CD4-positive, CD25-positive, alpha-beta regulatory T cell (primary cell): ENCODE measurements around the gene CAPN14. TPM values are rescaled to one million over a fixed set of nuclear protein-coding genes. Genes with fewer than 3 reads are reported as not detected.

Experiments used
- ATAC-seq, 2 donors: fragments of 150-1000 bp; cut with Tn5 transposase; one replicate each; pipeline ENCODE4 v1.10.0; 2021; ENCODE audit warnings: low read depth in 2 of 2, moderate number of reproducible peaks in 2 of 2, moderate library complexity in 1 of 2
- DNase-seq, 3 donors: peaks; one replicate each; pipeline versions ENCODE4 v3.0.0 to v3.0.0-alpha.2; 2012 to 2022; ENCODE audit warnings: mixed read lengths in 1 of 3
- H3K27ac ChIP-seq: one replicate; pipeline ENCODE4 v1.7.0; 2013; ENCODE audit warnings: mild to moderate bottlenecking, low read length; ENCODE audit not compliant: insufficient read depth, poor library complexity, severe bottlenecking
- H3K27me3 ChIP-seq: one replicate; pipeline ENCODE4 v1.7.0; 2013; ENCODE audit warnings: low read length; ENCODE audit not compliant: control insufficient read depth, insufficient read depth
- H3K36me3 ChIP-seq: one replicate; pipeline ENCODE4 v1.7.0; 2013; ENCODE audit warnings: mild to moderate bottlenecking, low read length, moderate library complexity; ENCODE audit not compliant: control insufficient read depth, insufficient read depth
- H3K4me1 ChIP-seq: 2 replicates; pipeline ENCODE4 v1.7.0; 2013; ENCODE audit warnings: mild to moderate bottlenecking, low read length; ENCODE audit not compliant: insufficient read depth, control insufficient read depth, poor library complexity, severe bottlenecking
- H3K4me3 ChIP-seq: one replicate; pipeline ENCODE4 v1.7.0; 2013; ENCODE audit warnings: low read depth, mild to moderate bottlenecking, low read length, moderate library complexity
- H3K9me3 ChIP-seq, 2 experiments: 1 replicate in 1 of 2; 2 replicates in 1 of 2; pipeline ENCODE4 v1.7.0; 2013; ENCODE audit warnings: low read length in 2 of 2, mild to moderate bottlenecking in 1 of 2, moderate library complexity in 1 of 2; ENCODE audit not compliant: control insufficient read depth in 2 of 2
- H3K27ac Mint-ChIP-seq, 3 donors: one replicate each; pipeline ENCODE4 v1.8.0; 2020 to 2022; ENCODE audit warnings: mild to moderate bottlenecking in 3 of 3, mixed read lengths in 3 of 3, moderate library complexity in 2 of 3
- H3K27me3 Mint-ChIP-seq: one replicate; pipeline ENCODE4 v1.8.0; 2022; ENCODE audit warnings: mild to moderate bottlenecking, mixed read lengths
- H3K36me3 Mint-ChIP-seq: one replicate; pipeline ENCODE4 v1.8.0; 2020; ENCODE audit warnings: mixed read lengths
- H3K4me1 Mint-ChIP-seq, 4 donors: one replicate each; pipeline ENCODE4 v1.8.0; 2020 to 2022; ENCODE audit warnings: mixed read lengths in 4 of 4, mild to moderate bottlenecking in 1 of 4
- H3K4me3 Mint-ChIP-seq, 4 donors: one replicate each; pipeline ENCODE4 v1.8.0; 2020 to 2022; ENCODE audit warnings: mild to moderate bottlenecking in 4 of 4, mixed read lengths in 4 of 4, moderate library complexity in 3 of 4
- H3K9me3 Mint-ChIP-seq, 7 donors: one replicate each; pipeline ENCODE4 v1.8.0; 2020 to 2022; ENCODE audit warnings: mixed read lengths in 7 of 7, mild to moderate bottlenecking in 3 of 7, moderate library complexity in 2 of 7
- polyA plus RNA-seq, 4 donors: library from polyadenylated mRNA; unstranded; fragments of 300-500 nt; fragmentation: Illumina TruSeq; gene quantifications; one replicate each; pipeline ENCODE4 v1.2.3, GENCODE V29; 2021
- total RNA-seq: library from RNA; stranded (reverse); gene quantifications from one replicate; pipeline ENCODE4 v1.2.3, GENCODE V29; 2022

The CAPN14 gene
- total and polyA plus RNA-seq, 5 donors from 2014 or later: 0.08 to 0.20 (median 0.10) TPM; not detected in 2

GRCh38 chr2:31240381-31241365 lies 23.4 kb upstream of the CAPN14 start:
- H3K9me3 Mint-ChIP-seq: no peaks in the 10 kb centered on the region
- H3K4me1 ChIP-seq: no peaks in the 10 kb centered on the region
- H3K4me1 Mint-ChIP-seq: peaks cover 0 to 10% (median 5%) of the 10 kb centered on the region in 4 donors
- no peak for ATAC-seq
- peaks cover 9% of the 10 kb centered on the region for H3K36me3 Mint-ChIP-seq
- peak overlapping the region in 1 of 3 donors; percentile 37 for H3K27ac Mint-ChIP-seq
- DNase-seq: no peak
- H3K27me3 Mint-ChIP-seq: no peaks in the 10 kb centered on the region
- no peaks in the 10 kb centered on the region for H3K27me3 ChIP-seq
- H3K4me3 ChIP-seq: no peak overlapping the region
- no peak overlapping the region for H3K4me3 Mint-ChIP-seq
- H3K27ac ChIP-seq: no peak overlapping the region
- H3K9me3 ChIP-seq: no peaks in the 10 kb centered on the region
- H3K36me3 ChIP-seq: peaks cover 2% of the 10 kb centered on the region

- ATAC-seq (no peak), DNase-seq (no peak)
- Histone ChIP-seq H3K36me3 (peaks cover 2% of the 10 kb centered on the region), H3K4me1 (peaks cover 7% of the 10 kb centered on the region), H3K27me3 (no peaks in the 10 kb centered on the region), H3K9me3 (no peaks in the 10 kb centered on the region), H3K27ac (no peak overlapping the region), H3K4me3 (no peak overlapping the region)
- Mint-ChIP-seq H3K9me3 (no peaks in the 10 kb centered on the region), H3K4me3 (no peak overlapping the region), H3K27ac (no peak overlapping the region), H3K4me1 (peaks cover 5 to 20% (median 14%) of the 10 kb centered on the region in 4 donors), H3K36me3 (peaks cover 8% of the 10 kb centered on the region), H3K27me3 (no peaks in the 10 kb centered on the region)
These were observed 22.4 kb upstream of the CAPN14 start for GRCh38 chr2:31239593-31240177.

GRCh38 chr2:31238906-31239592 lies 21.7 kb upstream of the CAPN14 start:
- H3K27me3 Mint-ChIP-seq: no peaks in the 10 kb centered on the region

GRCh38 chr2:31238126-31238905 lies 21.0 kb upstream of the CAPN14 start:
- Mint-ChIP-seq H3K4me3 (no peak overlapping the region), H3K36me3 (no peaks in the 10 kb centered on the region), H3K9me3 (no peaks in the 10 kb centered on the region), H3K4me1 (peaks cover 5 to 27% (median 17%) of the 10 kb centered on the region in 4 donors), H3K27me3 (no peaks in the 10 kb centered on the region), H3K27ac (peak overlapping the region in 1 of 3 donors; percentile 23)
- DNase-seq (no peak), ATAC-seq (no peak)
- H3K4me3 ChIP-seq: no peak overlapping the region
- no peak overlapping the region for H3K27ac ChIP-seq
- no peaks in the 10 kb centered on the region for H3K9me3 ChIP-seq
- H3K4me1 ChIP-seq: peaks cover 12% of the 10 kb centered on the region
- no peaks in the 10 kb centered on the region for H3K27me3 ChIP-seq
- H3K36me3 ChIP-seq: no peaks in the 10 kb centered on the region

More at GRCh38 chr2:31238906-31239592, 21.7 kb upstream of the CAPN14 start:
- Mint-ChIP-seq H3K4me3 (no peak overlapping the region), H3K9me3 (no peaks in the 10 kb centered on the region), H3K27ac (no peak overlapping the region), H3K36me3 (peaks cover 1% of the 10 kb centered on the region), H3K4me1 (peaks cover 5 to 21% (median 14%) of the 10 kb centered on the region in 4 donors)
- H3K4me1 ChIP-seq: peaks cover 8% of the 10 kb centered on the region
- no peak for DNase-seq
- ATAC-seq: no peak
- no peaks in the 10 kb centered on the region for H3K9me3 ChIP-seq
- H3K4me3 ChIP-seq: no peak overlapping the region
- no peaks in the 10 kb centered on the region for H3K36me3 ChIP-seq
- no peak overlapping the region for H3K27ac ChIP-seq
- no peaks in the 10 kb centered on the region for H3K27me3 ChIP-seq

GRCh38 chr2:31237348-31238017 lies 20.2 kb upstream of the CAPN14 start:
- ATAC-seq (no peak), DNase-seq (no peak)
- H3K27ac Mint-ChIP-seq: peak overlapping the region in 1 of 3 donors; percentile 31
- H3K27ac ChIP-seq: no peak overlapping the region
- H3K4me1 ChIP-seq: peaks cover 12% of the 10 kb centered on the region
- no peaks in the 10 kb centered on the region for H3K9me3 Mint-ChIP-seq
- H3K27me3 Mint-ChIP-seq: peaks cover under 1% of the 10 kb centered on the region
- peaks cover 5 to 31% (median 17%) of the 10 kb centered on the region in 4 donors for H3K4me1 Mint-ChIP-seq
- H3K36me3 Mint-ChIP-seq: no peaks in the 10 kb centered on the region
- H3K4me3 ChIP-seq: no peak overlapping the region
- no peak overlapping the region for H3K4me3 Mint-ChIP-seq
- no peaks in the 10 kb centered on the region for H3K27me3 ChIP-seq
- H3K36me3 ChIP-seq: no peaks in the 10 kb centered on the region
- H3K9me3 ChIP-seq: no peaks in the 10 kb centered on the region

GRCh38 chr2:31236433-31237205 lies 19.3 kb upstream of the CAPN14 start:
- Mint-ChIP-seq H3K4me3 (peak overlapping the region in 3 of 4 donors; percentile 4 to 86 (median 39)), H3K4me1 (peaks cover 5 to 31% (median 17%) of the 10 kb centered on the region in 4 donors), H3K27ac (peak overlapping the region in 1 of 3 donors; percentile 31), H3K36me3 (no peaks in the 10 kb centered on the region), H3K27me3 (peaks cover 4% of the 10 kb centered on the region), H3K9me3 (no peaks in the 10 kb centered on the region)
- Histone ChIP-seq H3K4me1 (peaks cover 12% of the 10 kb centered on the region), H3K27ac (no peak overlapping the region), H3K36me3 (no peaks in the 10 kb centered on the region), H3K4me3 (no peak overlapping the region), H3K9me3 (no peaks in the 10 kb centered on the region), H3K27me3 (no peaks in the 10 kb centered on the region)
- DNase-seq (no peak), ATAC-seq (no peak)
